B cell (primary cell): ENCODE measurements around the gene ZBTB12. TPM values are rescaled to one million over a fixed set of nuclear protein-coding genes. Genes with fewer than 3 reads are reported as not detected.

Experiments used
- ATAC-seq: fragments of 200-7000 bp; cut with Tn5 transposase; one replicate; pipeline ENCODE4 v1.10.0; 2021; ENCODE audit warnings: low read depth, mild to moderate bottlenecking, moderate number of reproducible peaks, moderate library complexity
- CTCF ChIA-PET: fragments of 350-600 bp; sonication (Branson Sonifier 250); formaldehyde crosslinking; loops from one replicate; lab custom pipeline; 2021; ENCODE audit warnings: antibody characterized with exemption, inconsistent platforms; lab: Charles Lee
- POLR2A ChIA-PET: fragments of 350-600 bp; sonication (Branson Sonifier 250); formaldehyde crosslinking; loops from one replicate; lab custom pipeline; 2021; ENCODE audit warnings: antibody characterized with exemption; lab: Charles Lee
- DNase-seq: peaks from one replicate; pipeline ENCODE4 v3.0.0; 2013
- H2AFZ ChIP-seq: 2 replicates; pipeline ENCODE4 v1.6.1; 2012; ENCODE audit warnings: mild to moderate bottlenecking, low read depth, low read length; ENCODE audit not compliant: insufficient read depth, poor library complexity, severe bottlenecking
- H3K27ac ChIP-seq, 2 donors: 1 replicate in 1 of 2; 2 replicates in 1 of 2; pipeline ENCODE4 v1.5.1; 2012 to 2013; ENCODE audit warnings: low read length in 2 of 2, mild to moderate bottlenecking in 2 of 2, moderate library complexity in 1 of 2
- H3K27me3 ChIP-seq, 4 experiments: fragments of 200-600 bp in 1 of 4; sonication (generic) in 1 of 4; replicated peaks in 1 of 4; 1 replicate in 2 of 4; 2 replicates in 2 of 4; pipeline versions ENCODE4 v1.6.1 to v1.7.0; 2013 to 2016; ENCODE audit warnings: low read length in 3 of 4, mild to moderate bottlenecking in 2 of 4, mixed read lengths in 1 of 4, moderate library complexity in 1 of 4; ENCODE audit not compliant: insufficient read depth in 4 of 4, control insufficient read depth in 3 of 4; ENCODE audit errors: control extremely low read depth in 1 of 4
- H3K36me3 ChIP-seq, 2 experiments: replicated peaks in 1 of 2; 1 replicate in 1 of 2; 2 replicates in 1 of 2; pipeline versions ENCODE4 v1.6.1 to v1.7.1; 2013; ENCODE audit warnings: low read length in 1 of 2; ENCODE audit not compliant: insufficient read depth in 2 of 2, control insufficient read depth in 1 of 2; ENCODE audit errors: control extremely low read depth in 1 of 2, extremely low read depth in 1 of 2
- H3K4me1 ChIP-seq, 2 donors: fragments of 200-600 bp in 1 of 2; sonication (generic) in 1 of 2; 1 replicate in 1 of 2; 2 replicates in 1 of 2; pipeline versions ENCODE4 v1.5.1 to v1.6.1; 2013 to 2017; ENCODE audit warnings: low read length in 2 of 2; ENCODE audit not compliant: control insufficient read depth in 2 of 2, insufficient read depth in 2 of 2
- H3K4me2 ChIP-seq: replicated peaks from 2 replicates; pipeline ENCODE3; 2012; ENCODE audit warnings: mild to moderate bottlenecking, low read depth, low read length; ENCODE audit not compliant: poor library complexity, severe bottlenecking
- H3K4me3 ChIP-seq, 5 experiments: fragments of 200-600 bp in 1 of 5; sonication (generic) in 1 of 5; 1 replicate in 3 of 5; 2 replicates in 2 of 5; pipeline versions ENCODE4 v1.5.1 to v1.7.0; 2011 to 2016; ENCODE audit warnings: low read length in 4 of 5, mild to moderate bottlenecking in 4 of 5, low read depth in 2 of 5, control low read depth in 1 of 5, moderate library complexity in 1 of 5; ENCODE audit not compliant: insufficient read depth in 1 of 5; ENCODE audit errors: control extremely low read depth in 1 of 5, extremely low read depth in 1 of 5
- H3K79me2 ChIP-seq: fragments of 200-600 bp; sonication (generic); one replicate; pipeline ENCODE4 v1.6.0; 2016; ENCODE audit warnings: low read length; ENCODE audit not compliant: control insufficient read depth, insufficient read depth
- H3K9ac ChIP-seq: fragments of 200-600 bp; sonication (generic); 2 replicates; pipeline ENCODE4 v1.6.1; 2017; ENCODE audit warnings: mild to moderate bottlenecking, low read length, moderate library complexity
- H3K9me3 ChIP-seq, 3 donors: one replicate each; pipeline versions ENCODE4 v1.6.1 to v1.7.1; 2013; ENCODE audit warnings: low read length in 2 of 3; ENCODE audit not compliant: control insufficient read depth in 2 of 3, insufficient read depth in 1 of 3; ENCODE audit errors: control extremely low read depth in 1 of 3
- H4K20me1 ChIP-seq: 2 replicates; pipeline ENCODE4 v1.6.0; 2012; ENCODE audit warnings: mild to moderate bottlenecking, low read length; ENCODE audit not compliant: insufficient read depth, control insufficient read depth, poor library complexity, severe bottlenecking
- H3K27ac Mint-ChIP-seq: one replicate; pipeline ENCODE4 v1.8.0; 2021; ENCODE audit warnings: mixed read lengths
- H3K27me3 Mint-ChIP-seq: one replicate; pipeline ENCODE4 v1.8.0; 2021; ENCODE audit warnings: mixed read lengths
- H3K4me1 Mint-ChIP-seq: one replicate; pipeline ENCODE4 v1.8.0; 2021; ENCODE audit warnings: mixed read lengths
- H3K4me3 Mint-ChIP-seq: one replicate; pipeline ENCODE4 v1.8.0; 2021; ENCODE audit warnings: mixed read lengths
- H3K9me3 Mint-ChIP-seq: one replicate; pipeline ENCODE4 v1.8.0; 2022; ENCODE audit warnings: mixed read lengths; ENCODE audit not compliant: insufficient read depth
- EZH2 ChIP-seq: IDR thresholded peaks from 2 replicates; pipeline ENCODE4 v1.6.1; 2012; ENCODE audit warnings: borderline replicate concordance, low read depth, mild to moderate bottlenecking, moderate library complexity, low read length; ENCODE audit not compliant: insufficient read depth, poor library complexity, severe bottlenecking
- WGBS: methylation state at CpG from one replicate; pipeline ENCODE4 v1.1.5; 2013; ENCODE audit warnings: missing lambda C conversion rate; ENCODE audit not compliant: insufficient coverage; 5-methylcytosine and 5-hydroxymethylcytosine counted together
- intact Hi-C: fragments of 100-400 bp; cut with micrococcal nuclease; formaldehyde crosslinking; loops from one replicate; pipeline ENCODE4 v1.10.0; 2022
- polyA plus RNA-seq: library from polyadenylated mRNA; depleted of rRNA; stranded (reverse); fragments of >200 nt; gene quantifications from 2 replicates; pipeline ENCODE4 v1.2.3, GENCODE V29; 2012
- total RNA-seq, 2 donors: library from RNA; stranded (reverse); fragments of 120-200 nt in 1 of 2; gene quantifications; 1 replicate in 1 of 2; 2 replicates in 1 of 2; pipeline versions ENCODE4 v1.2.3 to v1.2.4, GENCODE V29; 2013 to 2022
- TF ChIP-seq, protein P1 (sequence below): fragments of 200-600 bp; IDR thresholded peaks from one replicate; pipeline ENCODE4 v1.8.0; 2022; ENCODE audit warnings: antibody characterized with exemption, mild to moderate bottlenecking

ZBTB12 gene
- total and polyA plus RNA-seq, 2 donors (not counting 1 experiment from before 2014, with no cell fraction given), result 1.4 to 8.9 TPM

DNA sequence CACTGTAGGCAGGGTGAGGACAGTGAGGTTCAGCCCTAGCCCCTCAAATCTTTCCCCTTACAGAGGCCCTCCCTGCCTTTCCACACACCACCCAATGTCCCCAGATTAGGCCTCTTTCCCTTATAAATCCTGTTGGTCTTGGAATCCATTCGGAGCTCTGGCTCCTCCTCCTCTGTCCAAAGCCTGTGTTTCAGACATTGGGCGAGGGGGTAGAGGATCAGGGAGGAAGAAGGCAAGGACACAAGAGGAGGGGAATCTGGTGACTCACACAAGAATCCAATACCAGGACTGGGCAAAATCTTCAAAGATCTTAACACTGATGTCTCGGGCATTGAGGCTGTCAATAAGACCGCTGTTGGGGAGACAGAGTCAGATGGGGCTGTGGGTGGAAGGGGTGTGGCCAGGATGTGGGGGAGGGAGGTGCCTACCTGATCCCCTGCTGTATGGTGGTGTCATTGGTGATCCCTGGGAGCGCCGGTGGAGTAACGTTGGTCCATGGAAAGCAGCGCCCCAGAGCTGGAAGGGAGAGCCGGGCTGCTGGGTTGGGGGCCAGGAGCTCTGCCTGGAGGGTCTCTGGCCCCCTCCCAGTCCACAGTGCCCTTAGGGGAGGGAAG lies 30.7 kb downstream of the ZBTB12 start:
- Mint-ChIP-seq H3K9me3 (no peaks in the 10 kb centered on the region), H3K4me1 (no peaks in the 10 kb centered on the region), H3K27me3 (peaks cover 4% of the 10 kb centered on the region), H3K27ac (no peak overlapping the region), H3K4me3 (no peak overlapping the region)
- Histone ChIP-seq H3K4me3 (no peak overlapping the region), H3K9ac (no peak overlapping the region), H2AFZ (no peak overlapping the region), H3K27ac (no peak overlapping the region), H3K9me3 (no peaks in the 10 kb centered on the region), H3K27me3 (no peaks in the 10 kb centered on the region), H3K79me2 (no peaks in the 10 kb centered on the region), H3K4me2 (no peak overlapping the region), H3K4me1 (no peaks in the 10 kb centered on the region), H4K20me1 (no peaks in the 10 kb centered on the region), H3K36me3 (no peaks in the 10 kb centered on the region)
- ATAC-seq (no peak), DNase-seq (no peak)
- intact Hi-C loops, result no loop called here
- TF ChIP-seq EZH2, result no peak
- TF ChIP-seq, protein P1, sequence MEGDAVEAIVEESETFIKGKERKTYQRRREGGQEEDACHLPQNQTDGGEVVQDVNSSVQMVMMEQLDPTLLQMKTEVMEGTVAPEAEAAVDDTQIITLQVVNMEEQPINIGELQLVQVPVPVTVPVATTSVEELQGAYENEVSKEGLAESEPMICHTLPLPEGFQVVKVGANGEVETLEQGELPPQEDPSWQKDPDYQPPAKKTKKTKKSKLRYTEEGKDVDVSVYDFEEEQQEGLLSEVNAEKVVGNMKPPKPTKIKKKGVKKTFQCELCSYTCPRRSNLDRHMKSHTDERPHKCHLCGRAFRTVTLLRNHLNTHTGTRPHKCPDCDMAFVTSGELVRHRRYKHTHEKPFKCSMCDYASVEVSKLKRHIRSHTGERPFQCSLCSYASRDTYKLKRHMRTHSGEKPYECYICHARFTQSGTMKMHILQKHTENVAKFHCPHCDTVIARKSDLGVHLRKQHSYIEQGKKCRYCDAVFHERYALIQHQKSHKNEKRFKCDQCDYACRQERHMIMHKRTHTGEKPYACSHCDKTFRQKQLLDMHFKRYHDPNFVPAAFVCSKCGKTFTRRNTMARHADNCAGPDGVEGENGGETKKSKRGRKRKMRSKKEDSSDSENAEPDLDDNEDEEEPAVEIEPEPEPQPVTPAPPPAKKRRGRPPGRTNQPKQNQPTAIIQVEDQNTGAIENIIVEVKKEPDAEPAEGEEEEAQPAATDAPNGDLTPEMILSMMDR, result no peak
- 81% methylated on average over 7 of the region's 9 CpGs for WGBS
- ChIA-PET CTCF (no interaction called here), POLR2A (no interaction called here)

DNA sequence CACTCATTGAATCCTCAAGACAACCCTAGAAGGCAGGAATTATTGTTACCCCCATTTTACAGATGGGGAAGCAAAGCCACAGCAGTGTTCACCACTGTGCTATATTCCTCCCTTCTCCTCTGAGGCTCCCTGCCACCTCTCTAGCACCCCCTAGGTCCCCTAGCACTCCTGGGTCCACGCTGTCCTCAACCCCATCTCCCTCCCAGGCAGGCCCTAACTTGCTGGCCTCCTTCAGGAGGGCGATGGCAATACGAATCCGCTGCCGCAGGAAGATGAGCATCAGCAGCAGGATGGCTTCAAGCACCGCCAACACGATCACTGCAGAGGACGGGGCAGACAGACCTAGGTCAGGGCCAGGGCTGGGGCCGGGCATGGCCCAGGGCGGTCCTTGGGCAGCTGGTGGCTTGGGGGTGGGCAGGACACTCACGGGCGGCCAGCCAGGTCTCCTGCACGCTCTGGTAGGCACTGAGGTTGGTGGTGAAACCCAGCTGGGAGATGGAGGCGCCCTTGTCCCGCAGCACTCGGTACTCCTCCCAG lies 31.4 kb downstream of the ZBTB12 start:
- Histone ChIP-seq H3K27me3 (no peaks in the 10 kb centered on the region), H3K79me2 (no peaks in the 10 kb centered on the region), H3K36me3 (no peaks in the 10 kb centered on the region), H4K20me1 (no peaks in the 10 kb centered on the region), H3K9me3 (no peaks in the 10 kb centered on the region), H3K4me2 (no peak overlapping the region), H3K4me1 (no peaks in the 10 kb centered on the region), H3K4me3 (no peak overlapping the region), H2AFZ (no peak overlapping the region), H3K9ac (no peak overlapping the region), H3K27ac (no peak overlapping the region)
- Mint-ChIP-seq H3K9me3 (no peaks in the 10 kb centered on the region), H3K27me3 (peaks cover 4% of the 10 kb centered on the region), H3K4me1 (no peaks in the 10 kb centered on the region), H3K4me3 (no peak overlapping the region), H3K27ac (no peak overlapping the region)
- CTCF ChIA-PET, result no interaction called here
- 84% methylated on average over 12 of the region's 16 CpGs for WGBS
- intact Hi-C loops, result no loop called here
- ATAC-seq, result no peak
- TF ChIP-seq, protein P1, result no peak
- no peak for TF ChIP-seq EZH2
- no peak for DNase-seq
- POLR2A ChIA-PET, result no interaction called here
